Right lobe of liver (tissue), 6 donors: ENCODE results near the gene WWP2. TPM values are rescaled to one million over a fixed set of nuclear protein-coding genes. Genes with fewer than 3 reads are reported as not detected.

ENCODE experiments used
- ATAC-seq, 4 donors: fragments of 200-7000 bp; cut with Tn5 transposase; one replicate each; pipeline ENCODE4 v1.9.1; 2020; ENCODE audit warnings: mild to moderate bottlenecking in 4 of 4, moderate library complexity in 4 of 4
- DNase-seq, 3 donors: peaks; one replicate each; pipeline ENCODE4 v3.0.0-alpha.2; 2020
- H3K27ac ChIP-seq, 3 donors: fragments of 200-600 bp; one replicate each; pipeline ENCODE4 v1.8.0; 2022
- H3K27me3 ChIP-seq, 2 donors: fragments of 200-600 bp; one replicate each; pipeline ENCODE4 v1.8.0; 2022
- H3K36me3 ChIP-seq, 4 donors: fragments of 200-600 bp; sonication (generic) in 1 of 4; one replicate each; pipeline versions ENCODE4 v1.5.1 to v1.8.0; 2017 to 2022; ENCODE audit warnings: control low read depth in 1 of 4
- H3K4me1 ChIP-seq, 4 donors: fragments of 200-600 bp; sonication (generic) in 1 of 4; one replicate each; pipeline versions ENCODE4 v1.5.1 to v1.8.0; 2017 to 2022; ENCODE audit warnings: control low read depth in 1 of 4
- H3K4me3 ChIP-seq, 3 donors: fragments of 200-600 bp; one replicate each; pipeline ENCODE4 v1.8.0; 2022
- H3K9me3 ChIP-seq, 4 donors: fragments of 200-600 bp; sonication (generic) in 1 of 4; one replicate each; pipeline versions ENCODE4 v1.5.1 to v1.8.0; 2017 to 2022; ENCODE audit warnings: control low read depth in 1 of 4
- POLR2A ChIP-seq: fragments of 450-650 bp; IDR thresholded peaks from one replicate; pipeline ENCODE4 v1.6.1; 2017; ENCODE audit warnings: antibody characterized with exemption, mild to moderate bottlenecking
- WGBS: methylation state at CpG from one replicate; pipeline ENCODE4 v1.1.6; 2018; ENCODE audit warnings: low coverage, low lambda C conversion rate; ENCODE audit not compliant: insufficient coverage; ENCODE audit errors: missing lambda C conversion rate; 5-methylcytosine and 5-hydroxymethylcytosine counted together
- intact Hi-C, 2 donors: fragments of 100-400 bp; cut with DNase I; formaldehyde crosslinking; loops; one replicate each; pipeline versions ENCODE4 v1.11.2 to v1.14.1; 2022
- total RNA-seq, 6 experiments: library from RNA; depleted of rRNA in 2 of 6; stranded (reverse); fragments of >200 nt in 2 of 6; fragmentation: NEBNext Ultra II Directional in 3 of 6; extraction: Animal tissue kit (Norgen Biotek cat#: 25700) in 3 of 6; gene quantifications; one replicate each; pipeline versions ENCODE4 v1.1.0 to v1.2.4, GENCODE V29; 2016 to 2023
- TF ChIP-seq, protein P1 (sequence below), 4 donors: fragments of 200-600 bp in 3 of 4; fragments of 450-650 bp in 1 of 4; IDR thresholded peaks; one replicate each; pipeline versions ENCODE4 v1.5.1 to v1.8.0; 2016 to 2022; ENCODE audit warnings: antibody characterized with exemption in 4 of 4, mild to moderate bottlenecking in 2 of 4
- donor health status: DM: no; HTN: yes; CAD: no.
- donor health status: DM: no; HTN: no; CAD: no.
- donor health status: DM: no; HTN: no; CAD: no.
- donor health status: DM: no; HTN: yes; CAD: no.
- donor health status: DM: no; HTN: yes; CAD: no.

Gene WWP2
- total RNA-seq, 6 experiments from 2014 or later = 18.1 to 24.6 (median 22.4) TPM

DNA sequence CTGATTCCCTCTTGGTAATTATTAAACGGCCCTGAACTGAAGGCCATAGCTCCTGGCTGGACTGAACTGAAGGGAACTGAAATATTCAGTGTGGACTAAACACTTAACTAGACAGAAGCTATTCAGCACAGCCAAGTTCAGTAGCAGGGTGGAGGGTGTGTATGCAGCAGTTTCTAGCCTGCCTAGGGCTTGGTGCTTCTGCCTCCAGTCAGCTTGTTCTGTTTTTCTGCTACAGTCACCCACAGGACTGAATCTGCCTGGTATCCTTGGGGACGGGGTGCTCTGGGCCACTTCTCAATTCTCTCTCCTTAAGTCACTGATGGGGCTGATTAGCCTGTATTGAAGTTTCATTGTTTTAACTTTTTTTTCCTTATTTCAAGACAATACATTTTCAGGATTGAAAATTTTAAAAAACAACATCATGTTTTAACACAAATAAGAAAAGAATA, 77.1 kb downstream of the WWP2 start:
- no peak for TF ChIP-seq POLR2A
- TF ChIP-seq, protein P1, sequence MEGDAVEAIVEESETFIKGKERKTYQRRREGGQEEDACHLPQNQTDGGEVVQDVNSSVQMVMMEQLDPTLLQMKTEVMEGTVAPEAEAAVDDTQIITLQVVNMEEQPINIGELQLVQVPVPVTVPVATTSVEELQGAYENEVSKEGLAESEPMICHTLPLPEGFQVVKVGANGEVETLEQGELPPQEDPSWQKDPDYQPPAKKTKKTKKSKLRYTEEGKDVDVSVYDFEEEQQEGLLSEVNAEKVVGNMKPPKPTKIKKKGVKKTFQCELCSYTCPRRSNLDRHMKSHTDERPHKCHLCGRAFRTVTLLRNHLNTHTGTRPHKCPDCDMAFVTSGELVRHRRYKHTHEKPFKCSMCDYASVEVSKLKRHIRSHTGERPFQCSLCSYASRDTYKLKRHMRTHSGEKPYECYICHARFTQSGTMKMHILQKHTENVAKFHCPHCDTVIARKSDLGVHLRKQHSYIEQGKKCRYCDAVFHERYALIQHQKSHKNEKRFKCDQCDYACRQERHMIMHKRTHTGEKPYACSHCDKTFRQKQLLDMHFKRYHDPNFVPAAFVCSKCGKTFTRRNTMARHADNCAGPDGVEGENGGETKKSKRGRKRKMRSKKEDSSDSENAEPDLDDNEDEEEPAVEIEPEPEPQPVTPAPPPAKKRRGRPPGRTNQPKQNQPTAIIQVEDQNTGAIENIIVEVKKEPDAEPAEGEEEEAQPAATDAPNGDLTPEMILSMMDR (IDR thresholded peaks at IDR 0.05) = no peak
- peaks cover 0 to 10% (median 1%) of the 10 kb centered on the region in 4 donors for H3K36me3 ChIP-seq
- no peak overlapping the region for H3K27ac ChIP-seq
- ATAC-seq (peak; percentile 58 to 76 (median 67)), DNase-seq (no peak)
- no peaks in the 10 kb centered on the region for H3K27me3 ChIP-seq
- no peaks in the 10 kb centered on the region for H3K9me3 ChIP-seq
- no peak overlapping the region for H3K4me3 ChIP-seq
- intact Hi-C loops = no loop called here
- 44% methylated on average over 2 of the region's 2 CpGs for WGBS
- peaks cover 0 to under 1% (median 0%) of the 10 kb centered on the region in 4 donors for H3K4me1 ChIP-seq

DNA sequence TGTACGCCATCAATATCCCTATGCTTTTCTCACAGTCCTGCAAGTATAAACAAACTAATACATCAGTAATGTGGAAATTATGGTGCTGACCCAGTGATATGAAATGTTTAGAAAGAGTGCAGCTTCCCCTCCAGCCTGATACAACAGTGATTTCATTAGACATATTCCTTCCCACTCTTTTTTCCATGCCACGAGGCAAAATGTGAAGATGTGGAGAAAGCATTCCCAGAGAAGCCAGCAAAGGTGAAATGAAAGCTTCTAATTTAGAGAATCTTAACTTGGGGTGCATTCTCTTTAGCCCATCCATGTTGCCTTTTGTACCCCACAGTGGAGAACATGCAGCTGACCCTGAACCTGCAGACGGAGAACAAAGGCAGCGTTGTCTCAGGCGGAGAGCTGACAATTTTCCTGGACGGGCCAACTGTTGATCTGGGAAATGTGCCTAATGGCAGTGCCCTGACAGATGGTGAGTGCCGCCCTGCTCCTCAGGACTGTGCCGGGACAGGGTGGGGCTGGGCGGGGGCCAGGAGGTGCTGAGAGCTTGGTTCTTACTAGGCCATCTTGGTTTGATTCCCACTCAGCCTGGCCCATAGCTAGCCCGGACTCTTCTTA, 77.8 kb downstream of the WWP2 start:
- TF ChIP-seq, protein P1 (IDR thresholded peaks at IDR 0.05) = no peak
- TF ChIP-seq POLR2A = no peak
- Histone ChIP-seq H3K27me3 (no peaks in the 10 kb centered on the region), H3K27ac (no peak overlapping the region), H3K4me1 (no peaks in the 10 kb centered on the region), H3K4me3 (no peak overlapping the region), H3K9me3 (no peaks in the 10 kb centered on the region), H3K36me3 (peaks cover 0 to 10% (median 1%) of the 10 kb centered on the region in 4 donors)
- intact Hi-C loops = no loop called here
- 88% methylated on average over 2 of the region's 10 CpGs for WGBS
- ATAC-seq (peak in 3 of 4 donors; percentile 46 to 75 (median 50)), DNase-seq (no peak)

DNA sequence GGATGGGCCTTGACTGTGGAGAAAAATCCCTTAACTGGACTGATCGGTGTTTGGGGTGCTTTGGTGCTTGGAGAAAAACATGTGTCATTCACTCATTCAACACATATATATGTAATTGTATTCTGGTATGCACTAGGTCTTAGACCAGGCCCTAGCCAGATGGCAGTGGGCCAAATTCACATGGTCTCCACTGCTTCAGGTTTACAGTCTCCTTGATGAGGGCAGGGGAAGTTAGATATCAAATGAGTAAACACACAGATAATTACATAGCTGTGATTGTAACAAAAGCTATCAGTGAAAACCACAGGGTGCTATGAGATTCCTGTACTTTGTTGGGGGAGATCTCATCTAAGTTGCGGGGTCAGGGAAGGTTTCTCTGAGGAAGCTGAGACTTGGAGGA, 78.8 kb downstream of the WWP2 start:
- H3K4me1 ChIP-seq = no peaks in the 10 kb centered on the region
- H3K4me3 ChIP-seq = no peak overlapping the region
- H3K36me3 ChIP-seq = peaks cover 0 to 10% (median 1%) of the 10 kb centered on the region in 4 donors
- no peaks in the 10 kb centered on the region for H3K9me3 ChIP-seq
- ATAC-seq (no peak), DNase-seq (no peak)
- intact Hi-C loops = no loop called here
- H3K27ac ChIP-seq = no peak overlapping the region
- H3K27me3 ChIP-seq = no peaks in the 10 kb centered on the region
- TF ChIP-seq, protein P1 (IDR thresholded peaks at IDR 0.05) = no peak
- no peak for TF ChIP-seq POLR2A
- 83% methylated on average over 2 of the region's 2 CpGs for WGBS

GRCh38 chr16:69844441-69844840, 82.3 kb downstream of the WWP2 start:
- H3K27me3 ChIP-seq = no peaks in the 10 kb centered on the region
- 81% methylated on average over 6 of the region's 8 CpGs for WGBS
- no peaks in the 10 kb centered on the region for H3K4me1 ChIP-seq
- TF ChIP-seq, protein P1 (IDR thresholded peaks at IDR 0.05) = no peak
- TF ChIP-seq POLR2A = no peak
- no peak overlapping the region for H3K27ac ChIP-seq
- intact Hi-C loops = no loop called here
- H3K4me3 ChIP-seq = no peak overlapping the region
- no peak for ATAC-seq
- peaks cover 0 to 10% (median 1%) of the 10 kb centered on the region in 4 donors for H3K36me3 ChIP-seq
- DNase-seq = no peak
- H3K9me3 ChIP-seq = no peaks in the 10 kb centered on the region
